Stimulated activated CD8-positive, alpha-beta memory T cell treated with anti-CD3 and anti-CD28 coated beads, Interleukin-12 subunit alpha, Interleukin-12 subunit beta, amount 100 ng/mL, for 24 hours (primary cell): ENCODE measurements around the gene MRPL23.

ENCODE experiments used
- DNase-seq: peaks from one replicate; pipeline ENCODE4 v3.0.0-alpha.2; 2020; ENCODE audit errors: extremely low read depth

The MRPL23 gene

DNA sequence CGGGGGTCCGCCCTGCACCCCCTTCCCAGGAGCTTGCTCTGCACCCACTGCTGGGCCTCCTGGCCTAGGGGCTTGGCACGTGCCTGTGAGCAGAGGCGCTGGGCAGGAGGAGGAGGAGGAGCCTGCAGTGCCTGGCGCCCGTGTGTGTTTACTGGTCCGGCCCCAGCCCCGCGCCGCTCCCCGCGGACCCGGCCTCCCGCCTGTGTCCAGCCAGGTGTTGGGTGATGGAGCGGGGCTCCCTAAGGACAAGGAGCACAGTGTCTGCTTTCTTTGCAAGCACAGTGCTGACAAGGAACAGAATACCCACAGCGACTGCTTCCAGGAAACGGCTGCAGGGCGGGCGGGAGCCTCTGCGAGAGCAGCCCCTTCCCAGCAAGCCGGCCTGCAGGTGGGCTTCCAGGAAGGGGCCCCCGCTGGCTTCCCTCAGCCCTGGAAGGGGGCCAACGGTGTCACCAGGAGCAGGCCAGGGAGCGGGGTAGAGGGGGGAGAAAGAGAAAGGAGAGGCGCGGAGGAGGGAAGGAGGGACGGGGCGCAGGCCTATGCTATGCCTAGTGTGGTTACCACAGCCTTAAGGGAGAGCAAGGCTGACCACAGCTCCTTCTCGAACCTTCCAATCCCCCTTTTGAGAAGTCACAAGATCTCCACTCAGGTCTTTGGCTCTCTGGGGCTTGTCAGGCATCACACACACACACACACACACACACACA lies 43.9 kb downstream of the MRPL23 start:
- DNase-seq = no peak

DNA sequence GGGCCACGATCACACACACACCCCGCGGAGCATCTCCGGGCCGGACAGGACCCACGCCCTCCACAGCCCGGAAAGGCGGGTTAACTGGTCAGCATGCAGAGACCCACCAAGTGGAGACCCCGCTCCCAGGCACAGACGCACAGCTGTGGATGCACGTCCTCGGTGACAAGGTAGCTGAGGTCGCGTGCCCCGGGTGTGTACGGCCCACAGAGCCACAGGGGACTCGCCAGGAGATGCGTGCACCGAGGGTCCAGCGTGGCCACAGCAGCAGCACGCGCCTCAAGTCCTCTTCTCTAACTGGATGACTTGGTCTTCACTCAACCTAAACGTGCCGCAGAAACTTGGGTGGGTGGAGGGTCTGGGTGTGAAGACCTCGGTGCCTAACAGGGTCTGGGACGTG lies 45.0 kb downstream of the MRPL23 start:
- DNase-seq = no peak

GRCh38 chr11:1994121-1994520 lies 47.0 kb downstream of the MRPL23 start:
- DNase-seq = no peak

- no peak for DNase-seq
Observed at GRCh38 chr11:1997755-1998154, 50.6 kb downstream of the MRPL23 start, which contains the start of gene H19. TSS of gene H19 (minus strand) at chr11:1997842.

GRCh38 chr11:1998290-1998689 lies 51.2 kb downstream of the MRPL23 start:
- DNase-seq = no peak

GRCh38 chr11:1998861-1999260 lies 51.7 kb downstream of the MRPL23 start:
- DNase-seq = no peak

DNA sequence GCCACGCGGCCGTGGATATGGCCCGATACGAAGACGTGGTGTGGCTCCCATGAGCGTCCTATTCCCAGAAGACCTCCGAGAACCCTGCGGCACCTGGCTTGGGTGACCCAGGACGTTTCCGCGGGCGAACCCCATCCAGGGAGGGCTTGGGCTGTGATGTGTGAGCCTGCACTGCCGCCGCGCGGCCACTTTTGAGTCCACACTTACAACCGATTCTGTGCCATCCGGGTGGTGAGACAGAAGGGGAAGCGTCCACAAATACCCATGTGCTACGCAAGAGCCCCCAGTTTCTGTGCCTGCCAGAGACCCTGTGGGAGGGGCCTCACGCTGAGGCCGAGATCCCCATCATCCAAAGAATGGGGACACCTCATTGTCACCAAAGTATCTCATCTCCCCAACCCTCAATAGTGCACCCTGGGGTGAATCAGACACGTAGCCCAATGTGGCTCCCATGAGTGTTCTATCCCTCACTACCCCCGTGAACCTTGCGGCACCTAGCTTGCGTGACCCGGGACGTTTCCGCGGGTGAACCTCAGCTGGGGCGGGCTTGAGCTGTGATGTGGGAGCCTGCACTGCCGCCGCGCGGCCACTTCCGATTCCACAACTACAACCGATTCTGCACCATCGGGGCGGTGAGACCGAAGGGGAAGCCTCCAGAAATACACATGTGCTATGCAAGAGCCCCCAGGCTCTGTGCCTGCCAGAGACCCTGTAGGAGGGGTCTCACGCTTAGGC lies 55.1 kb downstream of the MRPL23 start:
- DNase-seq = no peak

GRCh38 chr11:2002807-2003206 lies 55.7 kb downstream of the MRPL23 start:
- no peak for DNase-seq

- no peak for DNase-seq
Observed at GRCh38 chr11:2004466-2004865, 57.3 kb downstream of the MRPL23 start.
